Nephron (organoid): ENCODE data around the gene PLPP3.
A peak's percentile ranks its signal among the peaks of the same experiment; 100 is the strongest.

Experiments
- H3K27ac Mint-ChIP-seq, 3 experiments: 2 replicates each; pipeline ENCODE4 v1.8.0; 2020; ENCODE audit warnings: mixed read lengths in 3 of 3, mild to moderate bottlenecking in 2 of 3, moderate library complexity in 1 of 3
- H3K27me3 Mint-ChIP-seq: 2 replicates; pipeline ENCODE4 v1.8.0; 2021; ENCODE audit warnings: low read depth, mild to moderate bottlenecking, moderate library complexity, mixed read lengths
- H3K36me3 Mint-ChIP-seq: 2 replicates; pipeline ENCODE4 v1.8.0; 2020; ENCODE audit warnings: low read depth, mixed read lengths
- H3K4me1 Mint-ChIP-seq: 2 replicates; pipeline ENCODE4 v1.8.0; 2020; ENCODE audit warnings: mixed read lengths
- H3K4me3 Mint-ChIP-seq, 3 experiments: 2 replicates each; pipeline ENCODE4 v1.8.0; 2020; ENCODE audit warnings: mild to moderate bottlenecking in 3 of 3, mixed read lengths in 3 of 3, moderate library complexity in 2 of 3
- H3K9me3 Mint-ChIP-seq: 2 replicates; pipeline ENCODE4 v1.8.0; 2020; ENCODE audit warnings: mixed read lengths
- CTCF ChIP-seq, 3 experiments: fragments of 200-600 bp; sonication (generic); IDR thresholded peaks; one replicate each; pipeline ENCODE4 v1.5.0; 2021; ENCODE audit warnings: antibody characterized with exemption in 3 of 3; ENCODE audit not compliant: unreplicated experiment in 3 of 3

PLPP3 gene

GRCh38 chr1:56578138-56578962, 1.0 kb downstream of the PLPP3 start:
- peak overlapping the region; percentile 93 to 99 (median 98) for H3K27ac Mint-ChIP-seq
- H3K9me3 Mint-ChIP-seq = no peaks in the 10 kb centered on the region
- peaks cover 57% of the 10 kb centered on the region for H3K4me1 Mint-ChIP-seq
- peak overlapping the region; percentile 93 to 100 (median 93) for H3K4me3 Mint-ChIP-seq
- H3K36me3 Mint-ChIP-seq = peaks cover 3% of the 10 kb centered on the region
- no peaks in the 10 kb centered on the region for H3K27me3 Mint-ChIP-seq
- no peak for TF ChIP-seq CTCF (IDR thresholded peaks at IDR 0.05; ENCODE audit: unreplicated experiment in 3 of 3)

- Mint-ChIP-seq H3K36me3 (peaks cover 6% of the 10 kb centered on the region), H3K9me3 (no peaks in the 10 kb centered on the region), H3K4me3 (peak overlapping the region; percentile 93 to 100 (median 93)), H3K27ac (peak overlapping the region; percentile 93 to 99 (median 98)), H3K27me3 (no peaks in the 10 kb centered on the region), H3K4me1 (peaks cover 65% of the 10 kb centered on the region)
- TF ChIP-seq CTCF (IDR thresholded peaks at IDR 0.05; ENCODE audit: unreplicated experiment in 3 of 3) = no peak
Measured at GRCh38 chr1:56577406-56578137, 1.8 kb downstream of the PLPP3 start.

- peak in 2 of 3 experiments; percentile 36 to 50 for TF ChIP-seq CTCF (IDR thresholded peaks at IDR 0.05; ENCODE audit: unreplicated experiment in 3 of 3)
- Mint-ChIP-seq H3K4me3 (peak overlapping the region; percentile 93 to 100 (median 93)), H3K4me1 (peaks cover 63% of the 10 kb centered on the region), H3K36me3 (peaks cover 6% of the 10 kb centered on the region), H3K9me3 (no peaks in the 10 kb centered on the region), H3K27ac (peak overlapping the region; percentile 93 to 99 (median 98)), H3K27me3 (no peaks in the 10 kb centered on the region)
Measured at GRCh38 chr1:56576880-56577405, 2.4 kb downstream of the PLPP3 start.

- H3K4me3 Mint-ChIP-seq = peak overlapping the region; percentile 93 to 100 (median 93)
- peaks cover 10% of the 10 kb centered on the region for H3K36me3 Mint-ChIP-seq
- H3K9me3 Mint-ChIP-seq = no peaks in the 10 kb centered on the region
- H3K27me3 Mint-ChIP-seq = no peaks in the 10 kb centered on the region
- no peak for TF ChIP-seq CTCF (IDR thresholded peaks at IDR 0.05; ENCODE audit: unreplicated experiment in 3 of 3)
- peak overlapping the region in 1 of 3 experiments; percentile 27 for H3K27ac Mint-ChIP-seq
- peaks cover 62% of the 10 kb centered on the region for H3K4me1 Mint-ChIP-seq
Measured at GRCh38 chr1:56575865-56576264, 3.5 kb downstream of the PLPP3 start.

- Mint-ChIP-seq H3K4me1 (peaks cover 59% of the 10 kb centered on the region), H3K27me3 (no peaks in the 10 kb centered on the region), H3K27ac (no peak overlapping the region), H3K9me3 (no peaks in the 10 kb centered on the region), H3K36me3 (peaks cover 10% of the 10 kb centered on the region), H3K4me3 (peak overlapping the region; percentile 93 to 100 (median 93))
- no peak for TF ChIP-seq CTCF (IDR thresholded peaks at IDR 0.05; ENCODE audit: unreplicated experiment in 3 of 3)
Measured at GRCh38 chr1:56574794-56575193, 4.6 kb downstream of the PLPP3 start.
